OCI-LY3 (cell line): ENCODE data around the gene ARHGAP15.

Experiments
- H2AFZ ChIP-seq: fragments of 200-600, 300-600 bp; shearing (Covaris generic); 2 replicates; pipeline ENCODE4 v1.6.0; 2014; ENCODE audit warnings: antibody characterized with exemption, low read depth, low read length
- H3K27ac ChIP-seq: fragments of 200-600, 300-600 bp; sonication (generic); 2 replicates; pipeline ENCODE4 v1.5.1; 2014; ENCODE audit warnings: mild to moderate bottlenecking, low read length, moderate library complexity, mixed read lengths
- H3K27me3 ChIP-seq: fragments of 200-600, 300-600 bp; sonication (generic); 2 replicates; pipeline ENCODE4 v1.6.1; 2014; ENCODE audit warnings: low read depth, low read length, mixed read lengths
- H3K36me3 ChIP-seq: fragments of 200-600, 300-600 bp; sonication (generic); replicated peaks from 2 replicates; pipeline ENCODE3; 2014; ENCODE audit warnings: low read depth, low read length, mixed read lengths
- H3K4me1 ChIP-seq: fragments of 300-600, 200-600 bp; sonication (generic); 2 replicates; pipeline ENCODE4 v1.6.1; 2014; ENCODE audit warnings: low read length, mixed read lengths
- H3K4me2 ChIP-seq: fragments of 200-600, 300-600 bp; sonication (generic); 2 replicates; pipeline ENCODE4 v1.6.1; 2014; ENCODE audit warnings: low read length, mixed read lengths
- H3K4me3 ChIP-seq: fragments of 300-600, 200-600 bp; sonication (generic); 2 replicates; pipeline ENCODE4 v1.5.1; 2014; ENCODE audit warnings: antibody characterized with exemption, mild to moderate bottlenecking, low read length, moderate library complexity
- H3K79me2 ChIP-seq: fragments of 300-600, 200-600 bp; shearing (Covaris generic); 2 replicates; pipeline ENCODE4 v1.6.1; 2014; ENCODE audit warnings: mild to moderate bottlenecking, low read length, mixed read lengths
- H3K9ac ChIP-seq: fragments of 300-600, 200-600 bp; shearing (Covaris generic); 2 replicates; pipeline ENCODE4 v1.6.0; 2014; ENCODE audit warnings: mild to moderate bottlenecking, low read length, moderate library complexity
- H3K9me3 ChIP-seq: fragments of 200-600, 300-600 bp; shearing (Covaris generic); 2 replicates; pipeline ENCODE4 v1.6.1; 2014; ENCODE audit warnings: low read length, mixed read lengths; ENCODE audit not compliant: insufficient read depth
- H4K20me1 ChIP-seq: fragments of 200-600, 300-600 bp; sonication (generic); 2 replicates; pipeline ENCODE4 v1.6.1; 2016; ENCODE audit warnings: low read length, mixed read lengths; ENCODE audit not compliant: insufficient read depth
- CTCF ChIP-seq: fragments of 200-600, 300-600 bp; sonication (generic); IDR thresholded peaks from 2 replicates; pipeline ENCODE4 v1.5.1; 2014; ENCODE audit warnings: antibody characterized with exemption, low read length, low read depth
- EZH2phosphoT487 ChIP-seq: fragments of 200-600 bp; shearing (Covaris generic); IDR thresholded peaks from 2 replicates; pipeline ENCODE4 v1.6.1; 2018; ENCODE audit warnings: antibody characterized with exemption, mixed run types, low read depth

ARHGAP15 gene

GRCh38 chr2:143501106-143501676, 372.0 kb downstream of the ARHGAP15 start:
- H3K27ac ChIP-seq: no peak overlapping the region
- no peaks in the 10 kb centered on the region for H3K79me2 ChIP-seq
- H2AFZ ChIP-seq: no peak overlapping the region
- TF ChIP-seq CTCF (no peak), EZH2phosphoT487 (no peak)
- peaks cover 5% of the 10 kb centered on the region; the same call in 1 of the 2 replicates for H4K20me1 ChIP-seq
- H3K9ac ChIP-seq: no peak overlapping the region
- H3K4me3 ChIP-seq: no peak overlapping the region
- H3K36me3 ChIP-seq: no peaks in the 10 kb centered on the region
- H3K27me3 ChIP-seq: no peaks in the 10 kb centered on the region
- peak overlapping the region; percentile 44 for H3K4me2 ChIP-seq
- peaks cover 18% of the 10 kb centered on the region for H3K4me1 ChIP-seq
- H3K9me3 ChIP-seq: no peaks in the 10 kb centered on the region

- H3K79me2 ChIP-seq: no peaks in the 10 kb centered on the region
- H3K9ac ChIP-seq: no peak overlapping the region
- H4K20me1 ChIP-seq: peaks cover 5% of the 10 kb centered on the region; the same call in 1 of the 2 replicates
- peaks cover 18% of the 10 kb centered on the region for H3K4me1 ChIP-seq
- no peak for TF ChIP-seq CTCF
- no peak overlapping the region for H3K27ac ChIP-seq
- no peaks in the 10 kb centered on the region for H3K36me3 ChIP-seq
- no peak overlapping the region for H3K4me3 ChIP-seq
- H3K27me3 ChIP-seq: no peaks in the 10 kb centered on the region
- H2AFZ ChIP-seq: no peak overlapping the region
- no peak overlapping the region for H3K4me2 ChIP-seq
- H3K9me3 ChIP-seq: no peaks in the 10 kb centered on the region
Measured at GRCh38 chr2:143503280-143503679, 374.1 kb downstream of the ARHGAP15 start.

- Histone ChIP-seq H3K9ac (no peak overlapping the region), H3K4me1 (peaks cover 13% of the 10 kb centered on the region), H3K27me3 (no peaks in the 10 kb centered on the region), H3K36me3 (no peaks in the 10 kb centered on the region), H3K4me2 (no peak overlapping the region), H3K79me2 (no peaks in the 10 kb centered on the region), H3K9me3 (no peaks in the 10 kb centered on the region), H3K27ac (no peak overlapping the region), H3K4me3 (no peak overlapping the region), H2AFZ (no peak overlapping the region), H4K20me1 (peaks cover 5% of the 10 kb centered on the region; the same call in 1 of the 2 replicates)
- TF ChIP-seq CTCF (no peak), EZH2phosphoT487 (no peak)
Measured at GRCh38 chr2:143504397-143504796, 375.2 kb downstream of the ARHGAP15 start.

- no peaks in the 10 kb centered on the region for H3K27me3 ChIP-seq
- H2AFZ ChIP-seq: no peak overlapping the region
- no peaks in the 10 kb centered on the region for H3K9me3 ChIP-seq
- no peaks in the 10 kb centered on the region for H3K79me2 ChIP-seq
- H3K9ac ChIP-seq: no peak overlapping the region
- no peaks in the 10 kb centered on the region for H3K36me3 ChIP-seq
- no peak overlapping the region for H3K4me3 ChIP-seq
- H4K20me1 ChIP-seq: peaks cover 5% of the 10 kb centered on the region; the same call in 1 of the 2 replicates
- TF ChIP-seq EZH2phosphoT487 (no peak), CTCF (no peak)
- no peak overlapping the region for H3K27ac ChIP-seq
- H3K4me2 ChIP-seq: no peak overlapping the region
- H3K4me1 ChIP-seq: peaks cover 12% of the 10 kb centered on the region
Measured at GRCh38 chr2:143505542-143505941, 376.3 kb downstream of the ARHGAP15 start.
